HepG2 (cell line): ENCODE measurements around the gene HSP90AB1. TPM values are rescaled to one million over a fixed set of nuclear protein-coding genes. Genes with fewer than 3 reads are reported as not detected.
A peak's percentile ranks its signal among the peaks of the same experiment; 100 is the strongest.

ENCODE experiments used
- PHF5A ChIP-seq: IDR thresholded peaks from one replicate; pipeline ENCODE4 v1.6.1; 2018; ENCODE audit warnings: low read depth, missing genetic modification reagents; ENCODE audit not compliant: unreplicated experiment
- SALL1 ChIP-seq: sonication (generic); formaldehyde crosslinking; IDR thresholded peaks from 2 replicates; pipeline ENCODE4 v1.8.0; 2022; ENCODE audit warnings: mild to moderate bottlenecking, missing genetic modification reagents
- THRA ChIP-seq: sonication (generic); formaldehyde crosslinking; IDR thresholded peaks from 2 replicates; pipeline ENCODE4 v1.4.0; 2020; ENCODE audit warnings: missing genetic modification reagents, borderline replicate concordance
- ZBTB40 ChIP-seq, 2 experiments: fragments of 450-650 bp in 1 of 2; sonication (generic) in 1 of 2; formaldehyde crosslinking in 1 of 2; IDR thresholded peaks; 2 replicates each; pipeline versions ENCODE4 v1.6.1 to v1.8.0; 2016 to 2022; ENCODE audit warnings: antibody characterized with exemption in 1 of 2, mild to moderate bottlenecking in 1 of 2, missing genetic modification reagents in 1 of 2
- ZBTB49 ChIP-seq: sonication (generic); formaldehyde crosslinking; IDR thresholded peaks from 2 replicates; pipeline ENCODE4 v1.4.0; 2020; ENCODE audit warnings: missing genetic modification reagents, borderline replicate concordance
- ZNF142 ChIP-seq: sonication (generic); formaldehyde crosslinking; IDR thresholded peaks from 2 replicates; pipeline ENCODE4 v1.4.0; 2020; ENCODE audit warnings: missing genetic modification reagents
- ZNF615 ChIP-seq: sonication (generic); formaldehyde crosslinking; IDR thresholded peaks from 2 replicates; pipeline ENCODE4 v1.5.0; 2020; ENCODE audit warnings: mild to moderate bottlenecking, missing genetic modification reagents, borderline replicate concordance
- polyA plus RNA-seq, 8 experiments: library from polyadenylated mRNA; depleted of rRNA in 3 of 8; stranded (reverse) in 7 of 8; unstranded in 1 of 8; fragments of >200 nt; fragmentation: Illumina TruSeq in 4 of 8; extraction: Trizol in 4 of 8; gene quantifications; 2 replicates each; pipeline versions ENCODE4 v1.2.1 to v1.2.3, GENCODE V29; 2011 to 2016; ENCODE audit warnings: low read depth in 4 of 8, missing spikeins in 1 of 8, mixed read lengths in 1 of 8; ENCODE audit not compliant: insufficient read depth in 1 of 8
- total RNA-seq, 5 experiments: library from RNA; depleted of rRNA; stranded (reverse); fragments of >200 nt; fragmentation: Illumina TruSeq; extraction: Trizol; gene quantifications; 2 replicates each; pipeline ENCODE4 v1.2.3, GENCODE V29; 2016; ENCODE audit warnings: low read depth in 1 of 5

HSP90AB1 gene
- total and polyA plus RNA-seq, 2 of the 13 experiments (the other 11 are each of a cell fraction or from before 2014, with no cell fraction given), result 1,325 to 1,472 TPM

- TF ChIP-seq ZBTB40 (IDR thresholded peaks at IDR 0.05) (no peak), ZBTB40 (CRISPR knock-in tag; IDR thresholded peaks at IDR 0.05) (peak; percentile 68; the same call in 1 of the 2 replicates), ZNF615 (no peak), PHF5A (CRISPR knock-in tag) (no peak), THRA (peak; percentile 49; the same call in 1 of the 2 replicates), SALL1 (CRISPR knock-in tag) (peak; percentile 73), ZBTB49 (CRISPR knock-in tag) (peak; percentile 66; the same call in 1 of the 2 replicates), ZNF142 (CRISPR knock-in tag) (peak; percentile 79)
Measured at GRCh38 chr6:44219053-44219814, 27.7 kb upstream of the HSP90AB1 start (continued).
